RWPE2 (cell line): ENCODE measurements around the gene GTF2A2.
A peak's percentile ranks its signal among the peaks of the same experiment; 100 is the strongest.

ENCODE experiments used
- ATAC-seq: fragments of 200-7000 bp; cut with Tn5 transposase; 3 replicates; pipeline ENCODE4 v1.9.1; 2021; ENCODE audit warnings: low read depth
- DNase-seq: peaks from one replicate; pipeline ENCODE4 v3.0.0-alpha.2; 2020; ENCODE audit warnings: low spot score
- H3K27ac ChIP-seq: fragments of 450-650 bp; 2 replicates; pipeline ENCODE4 v1.5.1; 2017; ENCODE audit warnings: mild to moderate bottlenecking; ENCODE audit not compliant: poor library complexity, severe bottlenecking
- H3K27me3 ChIP-seq: fragments of 250-450 bp; sonication (Bioruptor Pico); 2 replicates; pipeline ENCODE4 v1.5.1; 2021; ENCODE audit warnings: mild to moderate bottlenecking, moderate library complexity; ENCODE audit not compliant: insufficient read depth, poor library complexity, severe bottlenecking
- H3K36me3 ChIP-seq: fragments of 250-450 bp; sonication (Bioruptor Pico); 2 replicates; pipeline ENCODE4 v1.5.1; 2020; ENCODE audit warnings: low read depth, mild to moderate bottlenecking, moderate library complexity
- H3K4me1 ChIP-seq: fragments of 250-450 bp; sonication (Bioruptor Pico); 2 replicates; pipeline ENCODE4 v1.5.1; 2021; ENCODE audit warnings: mild to moderate bottlenecking, moderate library complexity; ENCODE audit not compliant: insufficient read depth, poor library complexity, severe bottlenecking
- H3K4me3 ChIP-seq: fragments of 250-450 bp; sonication (Bioruptor Pico); 2 replicates; pipeline ENCODE4 v1.5.1; 2021; ENCODE audit warnings: mild to moderate bottlenecking, moderate library complexity; ENCODE audit not compliant: severe bottlenecking
- H3K9me3 ChIP-seq: fragments of 250-450 bp; sonication (Bioruptor Pico); 2 replicates; pipeline ENCODE4 v1.5.1; 2021; ENCODE audit warnings: mild to moderate bottlenecking, moderate library complexity; ENCODE audit not compliant: severe bottlenecking
- TF ChIP-seq, protein P1 (sequence below): fragments of 450-650 bp; IDR thresholded peaks from one replicate; pipeline ENCODE4 v1.5.1; 2017; ENCODE audit warnings: mild to moderate bottlenecking, moderate library complexity; ENCODE audit not compliant: poor library complexity, severe bottlenecking

The GTF2A2 gene

DNA sequence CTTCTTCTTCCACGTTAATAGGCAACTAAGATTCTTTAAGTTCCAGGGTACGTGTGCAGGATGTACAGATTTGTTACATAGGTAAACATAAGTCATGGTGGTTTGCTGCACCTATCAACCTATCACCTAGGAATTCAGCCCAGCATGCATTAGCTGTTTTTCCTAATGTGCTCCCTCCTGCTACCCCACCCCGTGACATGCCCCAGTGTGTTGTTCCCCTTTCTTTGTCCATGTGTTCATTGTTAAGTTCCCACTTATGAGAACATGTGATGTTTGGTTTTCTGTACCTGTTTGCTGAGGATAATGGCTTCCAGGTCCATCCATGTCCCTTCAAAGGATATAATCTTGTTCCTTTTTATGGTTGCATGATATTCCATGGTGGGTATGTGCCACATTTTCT, 21.1 kb downstream of the GTF2A2 start:
- DNase-seq (no peak), ATAC-seq (no peak; the same call in 2 of the 3 replicates)
- Histone ChIP-seq H3K27me3 (no peaks in the 10 kb centered on the region), H3K36me3 (peaks cover 35% of the 10 kb centered on the region), H3K4me3 (no peak overlapping the region), H3K4me1 (no peaks in the 10 kb centered on the region), H3K27ac (no peak overlapping the region), H3K9me3 (no peaks in the 10 kb centered on the region)
- TF ChIP-seq, protein P1, sequence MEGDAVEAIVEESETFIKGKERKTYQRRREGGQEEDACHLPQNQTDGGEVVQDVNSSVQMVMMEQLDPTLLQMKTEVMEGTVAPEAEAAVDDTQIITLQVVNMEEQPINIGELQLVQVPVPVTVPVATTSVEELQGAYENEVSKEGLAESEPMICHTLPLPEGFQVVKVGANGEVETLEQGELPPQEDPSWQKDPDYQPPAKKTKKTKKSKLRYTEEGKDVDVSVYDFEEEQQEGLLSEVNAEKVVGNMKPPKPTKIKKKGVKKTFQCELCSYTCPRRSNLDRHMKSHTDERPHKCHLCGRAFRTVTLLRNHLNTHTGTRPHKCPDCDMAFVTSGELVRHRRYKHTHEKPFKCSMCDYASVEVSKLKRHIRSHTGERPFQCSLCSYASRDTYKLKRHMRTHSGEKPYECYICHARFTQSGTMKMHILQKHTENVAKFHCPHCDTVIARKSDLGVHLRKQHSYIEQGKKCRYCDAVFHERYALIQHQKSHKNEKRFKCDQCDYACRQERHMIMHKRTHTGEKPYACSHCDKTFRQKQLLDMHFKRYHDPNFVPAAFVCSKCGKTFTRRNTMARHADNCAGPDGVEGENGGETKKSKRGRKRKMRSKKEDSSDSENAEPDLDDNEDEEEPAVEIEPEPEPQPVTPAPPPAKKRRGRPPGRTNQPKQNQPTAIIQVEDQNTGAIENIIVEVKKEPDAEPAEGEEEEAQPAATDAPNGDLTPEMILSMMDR = no peak

DNA sequence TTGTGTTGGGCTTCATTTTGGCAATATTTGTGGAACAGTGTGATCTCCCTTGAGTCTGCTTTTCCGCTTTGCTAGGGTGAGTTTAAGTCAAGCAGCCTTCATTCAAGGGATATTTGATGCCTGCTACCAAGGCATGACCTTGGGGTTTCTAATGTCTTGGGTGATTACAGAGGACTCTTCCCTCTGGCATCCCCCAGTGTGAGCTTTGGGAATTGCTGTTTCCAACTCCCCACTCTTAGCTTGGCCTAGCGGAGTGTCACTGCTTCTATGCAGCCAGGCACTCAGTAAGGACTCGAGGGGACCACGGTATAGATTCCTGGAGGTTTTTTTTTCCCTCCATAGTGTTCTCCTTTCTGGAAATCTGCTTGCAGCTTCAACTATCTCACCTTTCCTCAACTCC, 24.6 kb downstream of the GTF2A2 start:
- no peak for DNase-seq

DNA sequence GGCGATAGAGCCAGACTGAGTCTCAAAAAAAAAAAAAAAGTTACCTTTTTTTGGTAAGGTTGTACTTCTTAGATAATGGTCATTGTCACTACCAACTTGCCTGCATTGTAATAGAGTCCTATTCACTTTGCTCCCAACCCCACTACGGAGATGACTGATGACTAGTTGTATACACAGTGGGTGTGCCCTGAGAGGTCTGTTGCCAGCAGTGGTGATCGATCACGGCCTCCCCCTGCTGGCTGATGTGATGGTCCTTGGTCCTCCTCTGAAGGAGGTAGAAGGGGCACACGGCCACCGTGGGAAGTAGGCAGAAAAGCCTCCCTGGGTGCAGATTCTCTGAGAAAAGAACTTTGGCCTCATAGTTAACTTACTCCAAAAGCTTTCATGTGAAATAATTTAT, 35.0 kb downstream of the GTF2A2 start:
- H3K4me3 ChIP-seq = no peak overlapping the region
- H3K27me3 ChIP-seq = no peaks in the 10 kb centered on the region
- ATAC-seq (peak; percentile 99), DNase-seq (peak; percentile 86)
- no peaks in the 10 kb centered on the region for H3K4me1 ChIP-seq
- no peaks in the 10 kb centered on the region for H3K9me3 ChIP-seq
- TF ChIP-seq, protein P1 = peak; percentile 98
- no peak overlapping the region for H3K27ac ChIP-seq
- H3K36me3 ChIP-seq = no peaks in the 10 kb centered on the region

More for the DNA sequence above, 24.6 kb downstream of the GTF2A2 start:
- Histone ChIP-seq H3K9me3 (no peaks in the 10 kb centered on the region), H3K27me3 (no peaks in the 10 kb centered on the region), H3K27ac (no peak overlapping the region), H3K36me3 (peaks cover 4% of the 10 kb centered on the region), H3K4me3 (no peak overlapping the region), H3K4me1 (no peaks in the 10 kb centered on the region)
- peak; percentile 72 for ATAC-seq
- TF ChIP-seq, protein P1 = peak; percentile 74

DNA sequence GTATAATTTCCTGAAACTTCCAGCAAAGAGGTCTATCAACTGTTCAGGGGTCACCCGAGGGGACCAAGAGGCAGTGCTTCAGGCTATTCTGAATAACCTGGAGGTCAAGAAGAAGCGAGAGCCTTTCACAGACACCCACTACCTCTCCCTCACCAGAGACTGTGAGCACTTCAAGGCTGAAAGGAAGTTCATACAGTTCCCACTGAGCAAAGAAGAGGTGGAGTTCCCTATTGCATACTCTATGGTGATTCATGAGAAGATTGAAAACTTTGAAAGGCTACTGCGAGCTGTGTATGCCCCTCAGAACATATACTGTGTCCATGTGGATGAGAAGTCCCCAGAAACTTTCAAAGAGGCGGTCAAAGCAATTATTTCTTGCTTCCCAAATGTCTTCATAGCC, 38.9 kb downstream of the GTF2A2 start:
- TF ChIP-seq, protein P1 = no peak
- H3K27me3 ChIP-seq = no peaks in the 10 kb centered on the region

DNA sequence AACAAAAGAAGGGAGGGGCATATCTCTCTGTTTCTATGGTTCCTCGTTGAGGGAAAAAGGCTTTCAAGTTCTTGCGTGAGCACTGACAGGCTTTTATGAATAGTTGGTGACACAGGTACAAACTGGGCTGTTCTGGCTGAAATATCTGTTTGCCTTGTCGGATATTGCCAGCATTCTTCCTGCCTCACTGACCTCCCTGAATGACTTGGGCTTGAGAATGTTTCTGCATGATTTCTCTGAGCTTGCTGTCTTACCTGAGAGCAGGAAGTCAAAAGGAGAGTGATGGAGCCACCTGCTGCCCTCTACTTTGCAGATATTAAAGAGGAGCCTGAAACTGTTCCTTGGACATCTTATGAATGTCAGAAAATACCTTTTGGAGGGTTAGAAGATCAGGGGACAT, 40.9 kb downstream of the GTF2A2 start:
- Histone ChIP-seq H3K4me1 (peaks cover 10% of the 10 kb centered on the region), H3K36me3 (no peaks in the 10 kb centered on the region), H3K27ac (no peak overlapping the region), H3K9me3 (no peaks in the 10 kb centered on the region), H3K27me3 (no peaks in the 10 kb centered on the region), H3K4me3 (no peak overlapping the region)
- TF ChIP-seq, protein P1 = peak; percentile 61
- DNase-seq = no peak
- no peak; the same call in 2 of the 3 replicates for ATAC-seq

More for the DNA sequence above, 38.9 kb downstream of the GTF2A2 start:
- Histone ChIP-seq H3K4me3 (no peak overlapping the region), H3K4me1 (peaks cover 4% of the 10 kb centered on the region), H3K36me3 (no peaks in the 10 kb centered on the region), H3K9me3 (no peaks in the 10 kb centered on the region), H3K27ac (no peak overlapping the region)
- no peak for ATAC-seq
- DNase-seq = no peak
